ENCODE measurements around the gene PRPF6.

GRCh38 chr20:64052987-64053840, 72.3 kb downstream of the PRPF6 start:
- TF ChIP-seq POLR2A (IDR thresholded peaks at IDR 0.05) (no peak), CTCF (IDR thresholded peaks at IDR 0.05) (no peak)

All from esophagus squamous epithelium (tissue), 4 donors.